Left lobe of liver (tissue), 2 donors: Measurements from ENCODE around the gene SFSWAP. TPM values are rescaled to one million over a fixed set of nuclear protein-coding genes. Genes with fewer than 3 reads are reported as not detected.
A peak's percentile ranks its signal among the peaks of the same experiment; 100 is the strongest.
"Not testable (repeated sequence)": the region's sequence is repeated elsewhere in the genome, so short reads cannot be mapped to it uniquely, and the experiment has no call there.

ENCODE experiments used
- ATAC-seq: fragments of 200-7000 bp; cut with Tn5 transposase; one replicate; pipeline ENCODE4 v1.9.1; 2020; ENCODE audit warnings: mild to moderate bottlenecking, moderate library complexity
- DNase-seq: peaks from one replicate; pipeline ENCODE4 v3.0.0-alpha.2; 2020; ENCODE audit warnings: low spot score
- total RNA-seq: library from RNA; stranded (reverse); gene quantifications from one replicate; pipeline ENCODE4 v1.2.1, GENCODE V29; 2021
- donor health status: DM: no; HTN: no; CAD: no; lungs with moderate emphysema.
- donor health status: DM: no; HTN: yes; CAD: no.

SFSWAP gene
- total RNA-seq, 1 donor from 2014 or later: 15.7 TPM

- DNase-seq: peak; percentile 38
- ATAC-seq: no peak
Observed at GRCh38 chr12:131701705-131702572, 9.0 kb upstream of the SFSWAP start.

GRCh38 chr12:131702573-131702877, 8.4 kb upstream of the SFSWAP start:
- DNase-seq: peak; percentile 16
- no peak for ATAC-seq

DNA sequence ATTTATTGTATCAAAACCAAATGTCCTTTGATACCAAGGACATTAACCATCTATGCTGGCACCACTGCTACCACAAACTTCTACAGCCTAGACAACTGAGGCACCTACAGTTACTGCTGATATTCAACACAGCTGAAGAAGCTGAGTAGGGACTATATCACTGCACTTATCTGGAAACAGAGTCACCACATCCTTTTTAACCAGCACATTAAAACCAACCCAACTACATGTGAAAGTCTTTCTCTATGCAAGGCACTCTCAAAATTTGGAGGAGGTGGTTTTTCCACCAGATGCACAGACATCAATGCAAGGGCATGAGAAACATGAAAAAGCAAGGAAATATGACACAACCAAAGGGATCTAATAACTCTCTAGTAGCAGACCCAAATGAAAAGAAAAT, 7.7 kb upstream of the SFSWAP start:
- no peak for ATAC-seq

DNA sequence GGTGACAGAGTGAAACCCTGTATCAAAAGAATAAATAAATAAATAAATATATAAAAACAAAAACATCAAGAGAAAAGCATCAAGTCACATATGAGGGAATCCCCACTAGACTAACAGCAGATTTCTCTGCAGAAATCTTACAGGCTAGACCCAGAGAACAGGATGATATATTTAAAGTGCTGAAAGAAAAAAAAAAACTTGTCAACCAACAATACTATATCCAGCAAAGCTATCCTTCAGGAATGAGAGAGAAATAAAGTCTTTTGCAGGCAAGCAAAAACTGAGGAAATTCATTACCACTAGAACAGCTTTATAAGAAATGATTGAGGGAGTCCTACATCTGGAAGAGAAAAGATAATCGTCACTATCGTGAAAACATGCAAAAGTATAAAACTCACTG, 6.4 kb upstream of the SFSWAP start:
- ATAC-seq (no peak), DNase-seq (no peak)

More for the DNA sequence above, 7.7 kb upstream of the SFSWAP start:
- no peak for DNase-seq

GRCh38 chr12:131706709-131707108, 4.2 kb upstream of the SFSWAP start:
- ATAC-seq: not testable (repeated sequence)
- DNase-seq: peak; percentile 7

DNA sequence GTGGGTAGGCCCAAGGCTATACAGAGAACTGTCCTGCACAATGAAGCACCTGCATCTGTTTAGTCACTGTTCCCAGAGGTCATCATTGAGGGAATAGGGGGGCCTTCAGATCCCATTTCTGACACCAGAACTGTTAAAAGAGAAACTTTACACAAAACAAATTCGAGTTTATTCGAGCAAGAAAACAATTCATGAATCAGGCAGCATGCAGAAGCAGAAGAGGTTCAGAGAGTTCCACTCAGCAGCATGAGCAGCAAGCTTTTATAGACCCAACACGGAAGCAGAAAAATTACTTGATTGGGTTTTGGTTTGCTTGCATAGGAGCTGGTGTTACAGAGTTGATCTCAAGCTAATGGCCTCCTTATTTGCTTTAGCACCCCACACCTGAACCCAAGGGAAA, 1.7 kb upstream of the SFSWAP start:
- ATAC-seq (no peak), DNase-seq (peak; percentile 10)

GRCh38 chr12:131711551-131712205, 788 bp downstream of the SFSWAP start:
- DNase-seq (peak; percentile 33), ATAC-seq (no peak)

GRCh38 chr12:131713349-131713748, 2.5 kb downstream of the SFSWAP start:
- ATAC-seq: no peak
- no peak for DNase-seq

- ATAC-seq: no peak
- peak; percentile 26 for DNase-seq
Observed at GRCh38 chr12:131714759-131715158, 3.9 kb downstream of the SFSWAP start.

GRCh38 chr12:131716282-131716681, 5.4 kb downstream of the SFSWAP start:
- ATAC-seq: no peak

GRCh38 chr12:131720241-131720640, 9.4 kb downstream of the SFSWAP start:
- ATAC-seq: no peak
- DNase-seq: no peak

More at GRCh38 chr12:131716282-131716681, 5.4 kb downstream of the SFSWAP start:
- DNase-seq: no peak

GRCh38 chr12:131720921-131721320, 10.0 kb downstream of the SFSWAP start:
- DNase-seq (peak; percentile 31), ATAC-seq (no peak)

GRCh38 chr12:131721548-131721947, 10.7 kb downstream of the SFSWAP start:
- ATAC-seq (no peak), DNase-seq (no peak)

DNA sequence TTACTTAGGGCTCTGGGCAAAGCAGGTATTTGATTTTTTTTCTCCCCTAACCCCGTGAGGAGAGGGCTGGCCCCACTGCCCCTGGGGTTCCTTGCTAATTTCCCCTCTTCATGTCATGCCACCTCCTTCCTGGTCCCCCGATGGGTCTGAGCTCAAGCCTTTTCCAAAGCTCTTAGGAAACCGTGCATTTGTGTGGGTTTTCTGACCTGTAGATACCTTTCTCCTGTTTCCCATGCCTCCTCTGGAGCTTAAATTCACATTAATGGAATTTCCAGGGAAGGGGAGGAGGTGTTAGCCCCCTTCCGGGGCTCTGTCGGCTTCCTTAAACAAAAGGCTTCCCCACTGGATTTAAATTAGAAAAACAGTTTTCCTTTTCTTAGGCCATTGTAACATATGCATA, 12.6 kb downstream of the SFSWAP start:
- ATAC-seq: no peak
- DNase-seq: no peak

DNA sequence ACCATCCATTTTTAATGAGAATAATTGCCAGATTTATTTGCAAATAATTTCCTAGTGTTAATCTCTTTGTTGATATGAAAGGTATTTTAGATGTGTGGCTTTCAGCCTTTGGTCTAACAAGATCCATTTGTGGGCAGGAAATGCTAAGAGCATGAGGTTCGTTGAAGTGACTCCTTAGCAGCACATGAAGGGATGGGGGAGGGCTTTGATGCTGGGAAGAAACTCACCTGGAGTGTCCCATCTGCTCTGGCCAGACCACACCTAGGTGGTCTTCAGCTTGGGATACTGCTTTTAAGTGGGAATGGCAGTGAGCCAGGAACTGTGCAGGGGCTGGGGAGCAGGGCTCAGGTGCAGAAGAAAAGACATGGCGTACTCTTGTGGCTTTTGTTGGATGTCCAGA, 13.6 kb downstream of the SFSWAP start:
- no peak for ATAC-seq
- DNase-seq: no peak

DNA sequence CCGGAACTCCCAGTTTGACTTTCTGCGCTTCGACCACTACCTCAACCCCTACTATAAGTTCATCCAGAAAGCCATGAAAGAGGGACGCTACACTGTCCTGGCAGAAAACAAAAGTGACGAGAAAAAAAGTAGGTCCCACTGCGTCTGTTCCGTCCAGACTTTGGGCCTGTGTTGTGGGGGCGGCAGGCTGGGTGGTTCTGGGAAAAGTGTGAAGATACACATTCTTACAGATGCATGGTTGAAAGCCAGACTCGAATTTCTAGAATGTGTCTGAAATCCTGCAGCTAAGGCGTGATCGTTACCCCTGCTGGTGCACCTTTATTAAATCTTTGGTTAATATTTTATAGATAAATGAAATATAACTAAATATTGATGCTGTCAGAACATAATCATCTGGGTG, 14.6 kb downstream of the SFSWAP start:
- DNase-seq (no peak), ATAC-seq (no peak)

DNA sequence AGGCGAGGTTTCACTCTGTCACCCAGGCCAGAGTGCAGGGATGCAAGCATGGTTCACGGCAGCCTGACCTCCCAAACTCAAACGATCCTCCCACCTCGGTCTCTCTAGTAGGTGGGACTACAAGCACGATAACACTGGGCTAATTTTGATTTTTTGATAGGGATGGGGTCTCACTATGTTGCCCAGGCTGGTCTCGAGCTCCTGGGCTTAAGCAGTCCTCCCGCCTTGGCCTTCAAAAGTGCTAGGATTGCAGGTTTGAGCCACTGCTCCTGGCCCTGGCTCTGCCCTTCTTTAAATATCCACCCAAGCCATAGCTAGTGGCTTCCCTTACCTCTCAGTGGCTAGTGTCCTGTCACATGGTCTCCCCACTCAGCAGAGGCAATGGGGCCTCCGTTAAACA, 17.8 kb downstream of the SFSWAP start:
- ATAC-seq: no peak
- no peak for DNase-seq

GRCh38 chr12:131729254-131729955, 18.5 kb downstream of the SFSWAP start:
- ATAC-seq: no peak
- no peak for DNase-seq

- ATAC-seq: no peak
- DNase-seq: peak; percentile 33
Observed at GRCh38 chr12:131732996-131733615, 22.2 kb downstream of the SFSWAP start.

GRCh38 chr12:131733874-131734273, 23.0 kb downstream of the SFSWAP start:
- no peak for ATAC-seq
- peak; percentile 31 for DNase-seq
